OCI-LY1 (cell line): Measurements from ENCODE around the gene PIR.

Source experiments
- CTCF ChIP-seq: fragments of 200-600 bp; sonication (generic), shearing (Covaris generic); IDR thresholded peaks from 2 replicates; pipeline ENCODE4 v1.5.1; 2017; ENCODE audit warnings: mild to moderate bottlenecking, antibody characterized with exemption, low read length, moderate library complexity, mixed read lengths
- EZH2 ChIP-seq: fragments of 200-600 bp; sonication (generic), shearing (Covaris generic); IDR thresholded peaks from 2 replicates; pipeline ENCODE4 v1.8.0; 2017; ENCODE audit warnings: borderline replicate concordance, mixed run types, mild to moderate bottlenecking, antibody characterized with exemption, low read length, moderate library complexity, mixed read lengths

- TF ChIP-seq EZH2 (no peak), CTCF (no peak)
Measured at GRCh38 chrX:15469613-15470012, 23.5 kb downstream of the PIR start.
